GM12878 (cell line): Measurements from ENCODE around the gene CYS1. TPM values are rescaled to one million over a fixed set of nuclear protein-coding genes. Genes with fewer than 3 reads are reported as not detected.

Source experiments
- ATAC-seq: fragments of 200-7000 bp; cut with Tn5 transposase; 3 replicates; pipeline ENCODE4 v1.9.1; 2020; ENCODE audit warnings: mild to moderate bottlenecking, moderate library complexity
- BruUV-seq: library from RNA; stranded (reverse); fragments of 400-500 nt; replicated peaks from 2 replicates; lab custom pipeline; 2021; lab: Mats Ljungman, UMichigan
- CTCF ChIA-PET: fragments of 300-600 bp; sonication (Branson Sonifier 250); formaldehyde crosslinking; extraction: SDS; loops from one replicate; lab custom pipeline; 2021; ENCODE audit warnings: inconsistent platforms; lab: Yijun Ruan, JAX
- POLR2A ChIA-PET: fragments of 350-600 bp; formaldehyde crosslinking; extraction: SDS; loops from one replicate; lab custom pipeline; 2021; ENCODE audit warnings: inconsistent platforms; lab: Charles Lee
- RAD21 ChIA-PET: fragments of 300-600 bp; sonication (Branson Sonifier 250); formaldehyde crosslinking; loops from one replicate; lab custom pipeline; 2023; ENCODE audit warnings: antibody characterized with exemption; ENCODE audit not compliant: unreplicated experiment; lab: Charles Lee
- SMC1A ChIA-PET: fragments of 300-600 bp; sonication (Branson Sonifier 250); formaldehyde crosslinking; loops from one replicate; lab custom pipeline; 2023; ENCODE audit not compliant: unreplicated experiment, uncharacterized antibody; lab: Charles Lee
- DNase-seq: peaks from one replicate; pipeline ENCODE4 v3.0.0-alpha.2; 2011; ENCODE audit warnings: low read depth, low spot score
- FAIRE-seq: peaks from 3 replicates; lab custom pipeline; 2011; peaks lifted over from hg19 to GRCh38; lab: Jason Lieb, UNC
- H2AFZ ChIP-seq: 2 replicates; pipeline ENCODE4 v1.6.0; 2011; ENCODE audit warnings: low read depth, low read length, control low read depth; ENCODE audit not compliant: control insufficient read depth
- H3K27ac ChIP-seq: 2 replicates; pipeline ENCODE4 v1.5.1; 2011; ENCODE audit warnings: control low read depth; ENCODE audit not compliant: control insufficient read depth, insufficient read depth
- H3K27me3 ChIP-seq, 2 experiments: replicated peaks in 1 of 2; 2 replicates each; pipeline versions ENCODE4 v1.6.0 to v1.6.1; 2011; ENCODE audit warnings: low read length in 1 of 2; ENCODE audit not compliant: control insufficient read depth in 2 of 2, insufficient read depth in 2 of 2
- H3K36me3 ChIP-seq, 2 experiments: 2 replicates each; pipeline ENCODE4 v1.5.1; 2011; ENCODE audit warnings: low read length in 1 of 2; ENCODE audit not compliant: control insufficient read depth in 2 of 2, insufficient read depth in 2 of 2
- H3K4me1 ChIP-seq: 2 replicates; pipeline ENCODE4 v1.6.1; 2011; ENCODE audit warnings: mild to moderate bottlenecking, low read length, moderate library complexity, mixed read lengths; ENCODE audit not compliant: control insufficient read depth, insufficient read depth
- H3K4me2 ChIP-seq: 2 replicates; pipeline ENCODE4 v1.6.0; 2011; ENCODE audit warnings: control low read depth; ENCODE audit not compliant: control insufficient read depth, insufficient read depth
- H3K4me3 ChIP-seq: fragments of 200-600 bp; sonication (generic); 2 replicates; pipeline ENCODE4 v1.5.1; 2016
- H3K79me2 ChIP-seq: 2 replicates; pipeline ENCODE4 v1.6.0; 2011; ENCODE audit warnings: low read length; ENCODE audit not compliant: control insufficient read depth, insufficient read depth
- H3K9ac ChIP-seq: 2 replicates; pipeline ENCODE4 v1.8.0; 2011; ENCODE audit warnings: low read length, control low read depth, mixed read lengths; ENCODE audit not compliant: control insufficient read depth, insufficient read depth
- H3K9me3 ChIP-seq: replicated peaks from 3 replicates; pipeline ENCODE4 v1.5.1; 2011; ENCODE audit warnings: mild to moderate bottlenecking, low read length; ENCODE audit not compliant: control insufficient read depth, insufficient read depth
- H4K20me1 ChIP-seq: 2 replicates; pipeline ENCODE4 v1.6.0; 2011; ENCODE audit not compliant: control insufficient read depth, insufficient read depth
- BCL11A ChIP-seq: IDR thresholded peaks from 2 replicates; pipeline ENCODE4 v1.6.1; 2011; ENCODE audit warnings: low read depth, low read length
- CEBPZ ChIP-seq: fragments of 150-350 bp; IDR thresholded peaks from 2 replicates; pipeline ENCODE4 v1.6.1; 2016; ENCODE audit warnings: low read depth, low read length
- IRF5 ChIP-seq: fragments of 450-650 bp; IDR thresholded peaks from 2 replicates; pipeline ENCODE4 v1.6.1; 2017; ENCODE audit warnings: borderline replicate concordance
- JUND ChIP-seq: IDR thresholded peaks from 2 replicates; pipeline ENCODE4 v1.6.1; 2012; ENCODE audit warnings: low read depth, mild to moderate bottlenecking, low read length, improper control_type of control experiment, moderate library complexity
- MEF2B ChIP-seq: fragments of 450-650 bp; IDR thresholded peaks from 2 replicates; pipeline ENCODE4 v1.6.1; 2018; ENCODE audit warnings: mild to moderate bottlenecking, moderate library complexity; ENCODE audit not compliant: partially characterized antibody, poor library complexity, severe bottlenecking
- MYB ChIP-seq: fragments of 150-350 bp; IDR thresholded peaks from 2 replicates; pipeline ENCODE4 v1.6.1; 2014; ENCODE audit warnings: mild to moderate bottlenecking, low read depth, low read length, borderline replicate concordance
- NFIC ChIP-seq: IDR thresholded peaks from 2 replicates; pipeline ENCODE4 v1.6.1; 2012; ENCODE audit warnings: low read depth, mild to moderate bottlenecking, inconsistent platforms, low read length, moderate library complexity
- NR2F1 ChIP-seq: fragments of 450-650 bp; conservative IDR thresholded peaks from 2 replicates; pipeline ENCODE4 v1.6.1; 2017; ENCODE audit warnings: mild to moderate bottlenecking
- NRF1 ChIP-seq: conservative IDR thresholded peaks from 2 replicates; pipeline ENCODE4 v1.6.1; 2011; ENCODE audit warnings: mild to moderate bottlenecking, low read depth, low read length, improper control_type of control experiment
- PAX8 ChIP-seq: fragments of 450-650 bp; IDR thresholded peaks from 2 replicates; pipeline ENCODE4 v1.6.1; 2017; ENCODE audit warnings: mild to moderate bottlenecking, moderate library complexity
- SRF ChIP-seq, 2 experiments: IDR thresholded peaks; 2 replicates each; pipeline ENCODE4 v1.6.1; 2011; ENCODE audit warnings: low read depth in 2 of 2, low read length in 2 of 2, mild to moderate bottlenecking in 1 of 2, moderate library complexity in 1 of 2
- SUZ12 ChIP-seq: fragments of 200-600 bp; sonication (generic); IDR thresholded peaks from one replicate; pipeline ENCODE4 v1.6.1; 2018; ENCODE audit warnings: antibody characterized with exemption, mild to moderate bottlenecking; ENCODE audit not compliant: unreplicated experiment
- TAF1 ChIP-seq: IDR thresholded peaks from 2 replicates; pipeline ENCODE4 v1.6.1; 2011; ENCODE audit warnings: mild to moderate bottlenecking, low read depth, low read length, borderline replicate concordance
- TCF12 ChIP-seq: IDR thresholded peaks from 2 replicates; pipeline ENCODE4 v1.6.1; 2011; ENCODE audit warnings: low read depth, mild to moderate bottlenecking, low read length
- WRNIP1 ChIP-seq: IDR thresholded peaks from 2 replicates; pipeline ENCODE4 v1.6.1; 2011; ENCODE audit warnings: low read depth, low read length, improper control_type of control experiment, borderline replicate concordance
- ZNF217 ChIP-seq: fragments of 450-650 bp; IDR thresholded peaks from 2 replicates; pipeline ENCODE4 v1.6.1; 2017; ENCODE audit warnings: antibody characterized with exemption, mild to moderate bottlenecking
- WGBS: methylation state at CpG from one replicate; pipeline ENCODE4 v1.1.6; 2016; ENCODE audit warnings: low lambda C conversion rate; ENCODE audit not compliant: insufficient replicate concordance, insufficient coverage; ENCODE audit errors: missing lambda C conversion rate; 5-methylcytosine and 5-hydroxymethylcytosine counted together
- in situ Hi-C: fragments of 300-500 bp; cut with MboI; formaldehyde crosslinking; loops from 9 replicates; pipeline ENCODE4 v1.14.3; 2018; ENCODE audit warnings: mixed read lengths
- intact Hi-C: fragments of 100-400 bp; cut with micrococcal nuclease; formaldehyde crosslinking; loops from one replicate; pipeline ENCODE4 v1.14.2; 2022; ENCODE audit not compliant: unreplicated experiment
- polyA plus RNA-seq, 11 experiments: library from polyadenylated mRNA; depleted of rRNA in 4 of 11; unstranded in 6 of 11; stranded (reverse) in 5 of 11; fragments of >200 nt; fragmentation: Nextera tagmentation in 4 of 11; fragmentation: Illumina TruSeq in 1 of 11; extraction: Ambion mirVana in 4 of 11; extraction: Trizol in 1 of 11; gene quantifications; 1 replicate in 1 of 11; 2 replicates in 10 of 11; pipeline versions ENCODE4 v1.2.1 to v1.2.3, GENCODE V29; 2011 to 2016; ENCODE audit warnings: inconsistent platforms in 2 of 11, missing spikeins in 2 of 11, low read depth in 1 of 11
- total RNA-seq, 4 experiments: library from RNA; depleted of rRNA in 3 of 4; stranded (reverse); fragments of >200 nt in 3 of 4; fragmentation: Illumina TruSeq in 1 of 4; extraction: Trizol in 1 of 4; gene quantifications; 2 replicates each; pipeline versions ENCODE4 v1.2.1 to v1.2.3, GENCODE V29; 2013 to 2021
- TF ChIP-seq, protein P1 (sequence below): IDR thresholded peaks from 2 replicates; pipeline ENCODE4 v1.6.1; 2012; ENCODE audit warnings: low read length, inconsistent platforms

Gene CYS1
- total and polyA plus RNA-seq, 10 of the 15 experiments (the other 5 are each of a cell fraction or from before 2014, with no cell fraction given): 0.35 to 6.4 (median 2.5) TPM

DNA sequence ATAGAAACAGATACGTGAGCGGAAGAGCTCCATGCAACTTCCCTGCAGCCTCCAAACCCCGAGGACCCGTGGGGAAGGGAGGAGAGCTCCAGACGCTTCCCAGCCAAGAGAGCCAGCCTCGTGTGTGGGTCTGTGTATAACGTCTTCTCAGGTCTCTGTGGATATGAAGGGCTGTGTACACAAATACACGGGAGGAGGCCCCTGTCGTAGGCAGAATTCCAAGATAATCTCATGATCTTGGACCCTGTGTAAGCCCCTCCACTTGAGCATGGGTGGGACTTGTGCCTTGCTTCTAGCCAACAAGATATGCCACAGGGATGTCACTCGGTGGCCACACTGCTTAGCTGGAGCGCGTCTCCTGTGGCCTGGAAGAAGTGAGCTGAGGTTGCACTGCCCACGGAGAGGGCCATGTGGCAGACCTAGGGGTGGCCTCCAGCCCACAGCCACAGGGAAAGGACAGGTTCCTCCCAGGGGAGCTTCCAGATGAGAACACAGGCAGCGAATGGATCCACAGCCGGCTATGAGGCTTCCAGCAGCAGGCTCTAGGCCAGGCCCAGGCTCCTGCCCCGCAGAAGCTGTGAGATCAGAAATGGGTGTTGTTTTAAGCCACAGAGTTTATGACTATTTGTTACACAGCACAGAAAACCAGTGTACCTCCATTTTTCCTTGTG, 52.4 kb downstream of the CYS1 start:
- Histone ChIP-seq H3K79me2 (no peaks in the 10 kb centered on the region), H3K9ac (no peak overlapping the region), H3K9me3 (no peaks in the 10 kb centered on the region), H3K4me2 (no peak overlapping the region), H3K27me3 (no peaks in the 10 kb centered on the region; a peak in 2 of 4 replicates), H3K4me1 (peaks cover 11% of the 10 kb centered on the region), H3K27ac (no peak overlapping the region), H2AFZ (no peak overlapping the region), H3K4me3 (no peak overlapping the region), H3K36me3 (no peaks in the 10 kb centered on the region), H4K20me1 (no peaks in the 10 kb centered on the region)
- 50% methylated on average over 16 of the region's 16 CpGs for WGBS
- in situ Hi-C loops: no loop called here
- ChIA-PET POLR2A (no interaction called here), CTCF (interaction anchor here (0.8 to 6.4 kb wide), 9 partner anchors 9 to 258 kb away, joined by 3 to 34 read pairs (median 7); no protein-coding TSS in a partner anchor), SMC1A (interaction anchor here (1.6 to 2.6 kb wide), 2 partner anchors 44 to 229 kb away, joined by 4 to 19 read pairs; no protein-coding TSS in a partner anchor), RAD21 (interaction anchor here (1.1 to 2.6 kb wide), 3 partner anchors 43 to 229 kb away, joined by 4 to 15 read pairs (median 8); no protein-coding TSS in a partner anchor)
- BruUV-seq: no TSS peak
- no peak for FAIRE-seq
- no peak for ATAC-seq
- DNase-seq: no peak
- intact Hi-C loops: no loop called here
- TF ChIP-seq WRNIP1: no peak
- no peak for TF ChIP-seq NR2F1
- no peak for TF ChIP-seq TAF1
- TF ChIP-seq TCF12: no peak
- TF ChIP-seq MEF2B: no peak
- TF ChIP-seq BCL11A: no peak
- TF ChIP-seq, protein P1, sequence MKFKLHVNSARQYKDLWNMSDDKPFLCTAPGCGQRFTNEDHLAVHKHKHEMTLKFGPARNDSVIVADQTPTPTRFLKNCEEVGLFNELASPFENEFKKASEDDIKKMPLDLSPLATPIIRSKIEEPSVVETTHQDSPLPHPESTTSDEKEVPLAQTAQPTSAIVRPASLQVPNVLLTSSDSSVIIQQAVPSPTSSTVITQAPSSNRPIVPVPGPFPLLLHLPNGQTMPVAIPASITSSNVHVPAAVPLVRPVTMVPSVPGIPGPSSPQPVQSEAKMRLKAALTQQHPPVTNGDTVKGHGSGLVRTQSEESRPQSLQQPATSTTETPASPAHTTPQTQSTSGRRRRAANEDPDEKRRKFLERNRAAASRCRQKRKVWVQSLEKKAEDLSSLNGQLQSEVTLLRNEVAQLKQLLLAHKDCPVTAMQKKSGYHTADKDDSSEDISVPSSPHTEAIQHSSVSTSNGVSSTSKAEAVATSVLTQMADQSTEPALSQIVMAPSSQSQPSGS: no peak
- no peak for TF ChIP-seq CEBPZ
- no peak for TF ChIP-seq MYB
- no peak for TF ChIP-seq SUZ12
- no peak for TF ChIP-seq IRF5
- TF ChIP-seq SRF (IDR thresholded peaks at IDR 0.05; ENCODE audit: low read depth in 2 of 2, low read length in 2 of 2): no peak
- TF ChIP-seq JUND: no peak
- TF ChIP-seq NFIC: no peak
- no peak for TF ChIP-seq PAX8
- TF ChIP-seq NRF1: no peak
- no peak for TF ChIP-seq ZNF217
